Measurements from ENCODE around the gene WDR33. TPM values are rescaled to one million over a fixed set of nuclear protein-coding genes. Genes with fewer than 3 reads are reported as not detected.
A peak's percentile ranks its signal among the peaks of the same experiment; 100 is the strongest.

The WDR33 gene
- total and polyA plus RNA-seq, 2 of the 13 experiments (the other 11 are each of a cell fraction or from before 2014, with no cell fraction given): 54.9 to 78.2 TPM

- TF ChIP-seq ZFP91 (CRISPR knock-in tag; IDR thresholded peaks at IDR 0.05; ENCODE audit: borderline replicate concordance): peak; percentile 40
- TF ChIP-seq ARID2 (CRISPR knock-in tag; IDR thresholded peaks at IDR 0.05; ENCODE audit: borderline replicate concordance): peak; percentile 53; the same call in 1 of the 2 replicates
- TF ChIP-seq SP140L (CRISPR knock-in tag; IDR thresholded peaks at IDR 0.05; ENCODE audit: borderline replicate concordance): no peak
- no peak for TF ChIP-seq CBX1 (IDR thresholded peaks at IDR 0.05; ENCODE audit: low read depth)
- TF ChIP-seq NR2F1 (CRISPR knock-in tag; IDR thresholded peaks at IDR 0.05): no peak
- TF ChIP-seq HINFP (CRISPR knock-in tag; IDR thresholded peaks at IDR 0.05; ENCODE audit: low read depth): no peak
- TF ChIP-seq ZNF430 (CRISPR knock-in tag; IDR thresholded peaks at IDR 0.05): no peak
- no peak for TF ChIP-seq CREBL2 (CRISPR knock-in tag; IDR thresholded peaks at IDR 0.05; ENCODE audit: borderline replicate concordance)
- TF ChIP-seq ZSCAN20 (CRISPR knock-in tag; IDR thresholded peaks at IDR 0.05; ENCODE audit: borderline replicate concordance): no peak; the same call in 1 of the 2 replicates
- no peak for TF ChIP-seq HBP1 (CRISPR knock-in tag; IDR thresholded peaks at IDR 0.05; ENCODE audit: low read depth)
- no peak for TF ChIP-seq FOXM1 (CRISPR knock-in tag; IDR thresholded peaks at IDR 0.05)
- TF ChIP-seq ZKSCAN1 (IDR thresholded peaks at IDR 0.05; ENCODE audit: low read length): peak; percentile 84
- TF ChIP-seq NPAS2 (CRISPR knock-in tag; IDR thresholded peaks at IDR 0.05; ENCODE audit: borderline replicate concordance): no peak
- no peak for TF ChIP-seq NFYB (CRISPR knock-in tag; IDR thresholded peaks at IDR 0.05)
- peak; percentile 68; the same call in 1 of the 2 replicates for TF ChIP-seq SALL1 (CRISPR knock-in tag; IDR thresholded peaks at IDR 0.05)
- TF ChIP-seq ZNF331 (CRISPR knock-in tag; IDR thresholded peaks at IDR 0.05): 0 out of 2 replicates have a peak, but pooled peaks have one; percentile 10
- no peak for TF ChIP-seq HMG20B (CRISPR knock-in tag; conservative IDR thresholded peaks at IDR 0.05)
- no peak for TF ChIP-seq ZFYVE20 (CRISPR knock-in tag; IDR thresholded peaks at IDR 0.05; ENCODE audit: borderline replicate concordance, low read depth)
- no peak for TF ChIP-seq SCMH1 (CRISPR knock-in tag; IDR thresholded peaks at IDR 0.05; ENCODE audit: borderline replicate concordance)
- no peak for TF ChIP-seq ZNF75D (CRISPR knock-in tag; IDR thresholded peaks at IDR 0.05; ENCODE audit: borderline replicate concordance)
- 0 out of 2 replicates have a peak, but pooled peaks have one; percentile 22 for TF ChIP-seq ZNF335 (CRISPR knock-in tag; IDR thresholded peaks at IDR 0.05)
- TF ChIP-seq ZNF468 (CRISPR knock-in tag; IDR thresholded peaks at IDR 0.05): no peak; the same call in 1 of the 2 replicates
- no peak for TF ChIP-seq NR2C2 (CRISPR knock-in tag; IDR thresholded peaks at IDR 0.05; ENCODE audit: borderline replicate concordance)
- TF ChIP-seq AHR (CRISPR knock-in tag; IDR thresholded peaks at IDR 0.05): no peak; the same call in 1 of the 2 replicates
- no peak for TF ChIP-seq ZNF30 (CRISPR knock-in tag; IDR thresholded peaks at IDR 0.05)
Observed at GRCh38 chr2:127811397-127812321, 688 bp upstream of the WDR33 start (continued).
